Thyroid gland (tissue), 4 donors: Measurements from ENCODE around the gene MALT1. TPM values are rescaled to one million over a fixed set of nuclear protein-coding genes. Genes with fewer than 3 reads are reported as not detected.
A peak's percentile ranks its signal among the peaks of the same experiment; 100 is the strongest.

Experiments used
- DNase-seq, 2 donors: peaks; one replicate each; pipeline ENCODE4 v3.0.0-alpha.2; 2019
- H3K27ac ChIP-seq, 3 donors: fragments of 200-600 bp; sonication (generic); 1 replicate in 2 of 3; 2 replicates in 1 of 3; pipeline ENCODE4 v1.5.1; 2016 to 2019; ENCODE audit warnings: mild to moderate bottlenecking in 1 of 3, moderate library complexity in 1 of 3
- H3K27me3 ChIP-seq: fragments of 200-600 bp; sonication (generic); one replicate; pipeline ENCODE4 v1.5.1; 2019
- H3K36me3 ChIP-seq, 2 donors: fragments of 200-600 bp; sonication (generic); one replicate each; pipeline ENCODE4 v1.5.1; 2016 to 2019
- H3K4me1 ChIP-seq, 2 donors: fragments of 200-600 bp; sonication (generic); one replicate each; pipeline ENCODE4 v1.5.1; 2017 to 2019
- H3K4me3 ChIP-seq, 3 donors: fragments of 200-600 bp; sonication (generic); replicated peaks in 1 of 3; 1 replicate in 2 of 3; 2 replicates in 1 of 3; pipeline ENCODE4 v1.5.1; 2016; ENCODE audit warnings: mild to moderate bottlenecking in 1 of 3
- H3K9me3 ChIP-seq: fragments of 200-600 bp; sonication (generic); one replicate; pipeline ENCODE4 v1.5.1; 2017
- POLR2A ChIP-seq, 2 donors: fragments of 450-650 bp; IDR thresholded peaks; one replicate each; pipeline ENCODE4 v1.6.1; 2017; ENCODE audit warnings: antibody characterized with exemption in 2 of 2, mild to moderate bottlenecking in 2 of 2, moderate library complexity in 1 of 2
- WGBS, 2 donors: methylation state at CpG; one replicate each; pipeline ENCODE4 v1.1.5; 2017; 5-methylcytosine and 5-hydroxymethylcytosine counted together
- intact Hi-C: fragments of 100-400 bp; cut with DNase I; formaldehyde crosslinking; loops from one replicate; pipeline ENCODE4 v1.15.1; 2023
- total RNA-seq, 4 donors: library from RNA; depleted of rRNA; stranded (reverse); fragments of >200 nt; gene quantifications; one replicate each; pipeline ENCODE4 v1.2.3, GENCODE V29; 2016
- TF ChIP-seq, protein P1 (sequence below), 6 experiments: fragments of 200-600 bp in 3 of 6; fragments of 450-650 bp in 3 of 6; sonication (generic) in 3 of 6; IDR thresholded peaks; one replicate each; pipeline ENCODE4 v1.5.1; 2016 to 2019; ENCODE audit warnings: antibody characterized with exemption in 6 of 6, mild to moderate bottlenecking in 2 of 6, inconsistent platforms in 1 of 6, moderate library complexity in 1 of 6

Gene MALT1
- total RNA-seq, 4 donors from 2014 or later, result 26.3 to 42.1 (median 30.2) TPM

GRCh38 chr18:58668897-58669296 is 2.4 kb upstream of the MALT1 start:
- H3K9me3 ChIP-seq, result no peaks in the 10 kb centered on the region
- peaks cover 7 to 15% of the 10 kb centered on the region in 2 donors for H3K4me1 ChIP-seq
- no peak overlapping the region for H3K4me3 ChIP-seq
- 84 to 87% methylated on average over 3 of the region's 3 CpGs for WGBS, 2 donors
- H3K27me3 ChIP-seq, result no peaks in the 10 kb centered on the region
- no peaks in the 10 kb centered on the region for H3K36me3 ChIP-seq
- intact Hi-C loops, result no loop called here
- no peak for TF ChIP-seq POLR2A (IDR thresholded peaks at IDR 0.05)
- TF ChIP-seq, protein P1, sequence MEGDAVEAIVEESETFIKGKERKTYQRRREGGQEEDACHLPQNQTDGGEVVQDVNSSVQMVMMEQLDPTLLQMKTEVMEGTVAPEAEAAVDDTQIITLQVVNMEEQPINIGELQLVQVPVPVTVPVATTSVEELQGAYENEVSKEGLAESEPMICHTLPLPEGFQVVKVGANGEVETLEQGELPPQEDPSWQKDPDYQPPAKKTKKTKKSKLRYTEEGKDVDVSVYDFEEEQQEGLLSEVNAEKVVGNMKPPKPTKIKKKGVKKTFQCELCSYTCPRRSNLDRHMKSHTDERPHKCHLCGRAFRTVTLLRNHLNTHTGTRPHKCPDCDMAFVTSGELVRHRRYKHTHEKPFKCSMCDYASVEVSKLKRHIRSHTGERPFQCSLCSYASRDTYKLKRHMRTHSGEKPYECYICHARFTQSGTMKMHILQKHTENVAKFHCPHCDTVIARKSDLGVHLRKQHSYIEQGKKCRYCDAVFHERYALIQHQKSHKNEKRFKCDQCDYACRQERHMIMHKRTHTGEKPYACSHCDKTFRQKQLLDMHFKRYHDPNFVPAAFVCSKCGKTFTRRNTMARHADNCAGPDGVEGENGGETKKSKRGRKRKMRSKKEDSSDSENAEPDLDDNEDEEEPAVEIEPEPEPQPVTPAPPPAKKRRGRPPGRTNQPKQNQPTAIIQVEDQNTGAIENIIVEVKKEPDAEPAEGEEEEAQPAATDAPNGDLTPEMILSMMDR (IDR thresholded peaks at IDR 0.05), result no peak
- no peak for DNase-seq
- no peak overlapping the region for H3K27ac ChIP-seq

GRCh38 chr18:58669731-58670378 is 1.4 kb upstream of the MALT1 start:
- Histone ChIP-seq H3K27ac (no peak overlapping the region), H3K27me3 (no peaks in the 10 kb centered on the region), H3K9me3 (no peaks in the 10 kb centered on the region), H3K36me3 (no peaks in the 10 kb centered on the region), H3K4me3 (no peak overlapping the region), H3K4me1 (peaks cover 7 to 15% of the 10 kb centered on the region in 2 donors)
- WGBS, 2 donors, result 82 to 86% methylated on average over 11 of the region's 11 CpGs
- intact Hi-C loops, result no loop called here
- TF ChIP-seq, protein P1 (IDR thresholded peaks at IDR 0.05), result no peak
- no peak for TF ChIP-seq POLR2A (IDR thresholded peaks at IDR 0.05)
- no peak for DNase-seq

- Histone ChIP-seq H3K4me3 (peak overlapping the region in 1 of 3 donors; percentile 99), H3K36me3 (no peaks in the 10 kb centered on the region), H3K4me1 (peaks cover 7 to 15% of the 10 kb centered on the region in 2 donors), H3K9me3 (no peaks in the 10 kb centered on the region), H3K27me3 (no peaks in the 10 kb centered on the region), H3K27ac (peak overlapping the region in 2 of 3 donors; percentile 51 to 58)
- no peak for TF ChIP-seq POLR2A (IDR thresholded peaks at IDR 0.05)
- TF ChIP-seq, protein P1 (IDR thresholded peaks at IDR 0.05), result no peak
- intact Hi-C loops, result no loop called here
- no peak for DNase-seq
- WGBS, 2 donors, result 23 to 36% methylated on average over 19 to 24 of the region's 27 CpGs
Observed at GRCh38 chr18:58670404-58671110, 708 bp upstream of the MALT1 start.

- Histone ChIP-seq H3K36me3 (no peaks in the 10 kb centered on the region), H3K4me3 (peak overlapping the region; percentile 52 to 99 (median 56)), H3K4me1 (peaks cover 7 to 15% of the 10 kb centered on the region in 2 donors), H3K27ac (peak overlapping the region; percentile 79 to 97 (median 92)), H3K9me3 (no peaks in the 10 kb centered on the region), H3K27me3 (no peaks in the 10 kb centered on the region)
- intact Hi-C loops, result no loop called here
- peak; percentile 57 to 60 for DNase-seq
- TF ChIP-seq POLR2A (IDR thresholded peaks at IDR 0.05), result no peak
- TF ChIP-seq, protein P1 (IDR thresholded peaks at IDR 0.05), result peak in 2 of 6 experiments; percentile 4 to 24
- WGBS, 2 donors, result 4 to 5% methylated on average over 13 to 20 of the region's 64 CpGs
Observed at GRCh38 chr18:58671632-58672564, 633 bp downstream of the MALT1 start.
